ENCODE results near the gene TRMT61A. TPM values are rescaled to one million over a fixed set of nuclear protein-coding genes. Genes with fewer than 3 reads are reported as not detected.

Gene TRMT61A
- total RNA-seq, 2 donors from 2014 or later: 4.4 to 7.4 TPM

DNA sequence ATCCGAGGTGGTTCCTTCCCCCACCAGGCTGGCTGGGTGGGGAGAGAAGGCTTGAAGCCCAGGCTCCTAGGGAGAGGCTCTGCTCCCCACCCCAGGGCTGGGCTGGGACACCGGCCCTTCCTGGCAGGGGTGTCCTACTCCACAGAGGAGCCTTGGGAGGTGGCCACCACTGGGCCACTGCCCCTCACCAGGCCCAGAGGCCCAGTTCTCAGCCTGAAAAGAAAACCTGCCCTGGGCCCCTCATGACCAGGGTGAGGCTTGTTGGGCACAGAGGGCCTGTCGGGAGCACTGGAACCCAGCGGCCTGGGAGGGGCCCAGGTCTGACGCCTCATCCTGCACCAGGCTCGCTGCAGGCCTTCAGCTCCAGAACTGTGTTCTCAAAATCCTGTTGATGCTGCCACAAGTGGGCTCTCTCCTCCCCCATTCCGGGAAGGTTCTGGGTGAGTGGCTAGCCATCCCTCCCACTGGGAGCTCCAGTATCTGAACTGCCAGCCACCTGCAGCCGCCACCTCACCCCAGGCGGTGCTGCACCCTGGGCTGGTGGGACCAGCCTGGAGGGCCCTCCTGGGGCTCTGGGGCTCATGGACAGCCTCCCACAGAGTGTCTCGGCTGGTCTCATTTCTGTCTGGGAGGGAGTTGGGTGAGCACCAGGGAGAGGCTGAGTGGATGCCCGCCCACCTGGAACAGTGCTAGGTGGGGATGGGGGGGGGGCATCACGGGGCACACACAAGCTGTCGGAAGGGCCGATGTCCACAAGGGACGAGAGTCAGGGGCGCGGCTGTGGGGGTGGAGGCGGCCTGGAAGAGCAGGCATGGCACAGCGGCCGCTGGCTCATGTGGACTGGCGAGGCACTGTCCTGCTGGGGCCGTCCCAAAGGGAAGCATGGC, 21.7 kb downstream of the TRMT61A start:
- Histone ChIP-seq H3K27ac (peak overlapping the region; percentile 90 to 98), H3K27me3 (no peaks in the 10 kb centered on the region), H3K9me3 (no peaks in the 10 kb centered on the region), H3K4me1 (peaks cover 0 to 61% of the 10 kb centered on the region in 2 donors), H3K4me3 (peak overlapping the region; percentile 17 to 42), H3K36me3 (no peaks in the 10 kb centered on the region)
- TF ChIP-seq, protein P1, sequence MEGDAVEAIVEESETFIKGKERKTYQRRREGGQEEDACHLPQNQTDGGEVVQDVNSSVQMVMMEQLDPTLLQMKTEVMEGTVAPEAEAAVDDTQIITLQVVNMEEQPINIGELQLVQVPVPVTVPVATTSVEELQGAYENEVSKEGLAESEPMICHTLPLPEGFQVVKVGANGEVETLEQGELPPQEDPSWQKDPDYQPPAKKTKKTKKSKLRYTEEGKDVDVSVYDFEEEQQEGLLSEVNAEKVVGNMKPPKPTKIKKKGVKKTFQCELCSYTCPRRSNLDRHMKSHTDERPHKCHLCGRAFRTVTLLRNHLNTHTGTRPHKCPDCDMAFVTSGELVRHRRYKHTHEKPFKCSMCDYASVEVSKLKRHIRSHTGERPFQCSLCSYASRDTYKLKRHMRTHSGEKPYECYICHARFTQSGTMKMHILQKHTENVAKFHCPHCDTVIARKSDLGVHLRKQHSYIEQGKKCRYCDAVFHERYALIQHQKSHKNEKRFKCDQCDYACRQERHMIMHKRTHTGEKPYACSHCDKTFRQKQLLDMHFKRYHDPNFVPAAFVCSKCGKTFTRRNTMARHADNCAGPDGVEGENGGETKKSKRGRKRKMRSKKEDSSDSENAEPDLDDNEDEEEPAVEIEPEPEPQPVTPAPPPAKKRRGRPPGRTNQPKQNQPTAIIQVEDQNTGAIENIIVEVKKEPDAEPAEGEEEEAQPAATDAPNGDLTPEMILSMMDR (IDR thresholded peaks at IDR 0.05): no peak
- DNase-seq (ENCODE audit: low spot score): no peak

DNA sequence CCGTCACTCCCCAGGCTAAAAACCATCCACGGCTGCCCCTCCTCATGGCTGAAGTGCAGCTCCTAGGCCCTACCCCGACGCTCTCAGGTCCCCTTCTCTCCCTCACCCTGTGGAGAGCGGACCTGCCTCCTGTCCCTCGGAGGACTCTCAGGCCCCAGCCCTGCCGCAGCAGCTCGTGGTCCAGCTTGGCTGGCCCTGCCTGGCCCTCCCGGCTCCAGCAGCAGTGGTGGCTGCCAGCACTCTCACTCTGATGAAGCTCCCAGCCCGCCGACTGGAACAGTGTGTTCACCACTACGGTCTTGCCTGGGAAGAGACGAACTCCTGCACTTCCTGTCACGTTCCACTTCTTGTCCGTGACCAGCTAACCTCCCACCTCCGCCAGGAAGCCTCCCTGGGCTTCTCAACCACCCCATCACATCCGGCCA, 22.4 kb downstream of the TRMT61A start:
- Histone ChIP-seq H3K9me3 (no peaks in the 10 kb centered on the region), H3K27ac (peak overlapping the region; percentile 90 to 98), H3K36me3 (no peaks in the 10 kb centered on the region), H3K27me3 (no peaks in the 10 kb centered on the region), H3K4me3 (peak overlapping the region; percentile 17 to 42), H3K4me1 (peaks cover 0 to 62% of the 10 kb centered on the region in 2 donors)
- TF ChIP-seq, protein P1 (IDR thresholded peaks at IDR 0.05): no peak
- DNase-seq (ENCODE audit: low spot score): peak; percentile 92

DNA sequence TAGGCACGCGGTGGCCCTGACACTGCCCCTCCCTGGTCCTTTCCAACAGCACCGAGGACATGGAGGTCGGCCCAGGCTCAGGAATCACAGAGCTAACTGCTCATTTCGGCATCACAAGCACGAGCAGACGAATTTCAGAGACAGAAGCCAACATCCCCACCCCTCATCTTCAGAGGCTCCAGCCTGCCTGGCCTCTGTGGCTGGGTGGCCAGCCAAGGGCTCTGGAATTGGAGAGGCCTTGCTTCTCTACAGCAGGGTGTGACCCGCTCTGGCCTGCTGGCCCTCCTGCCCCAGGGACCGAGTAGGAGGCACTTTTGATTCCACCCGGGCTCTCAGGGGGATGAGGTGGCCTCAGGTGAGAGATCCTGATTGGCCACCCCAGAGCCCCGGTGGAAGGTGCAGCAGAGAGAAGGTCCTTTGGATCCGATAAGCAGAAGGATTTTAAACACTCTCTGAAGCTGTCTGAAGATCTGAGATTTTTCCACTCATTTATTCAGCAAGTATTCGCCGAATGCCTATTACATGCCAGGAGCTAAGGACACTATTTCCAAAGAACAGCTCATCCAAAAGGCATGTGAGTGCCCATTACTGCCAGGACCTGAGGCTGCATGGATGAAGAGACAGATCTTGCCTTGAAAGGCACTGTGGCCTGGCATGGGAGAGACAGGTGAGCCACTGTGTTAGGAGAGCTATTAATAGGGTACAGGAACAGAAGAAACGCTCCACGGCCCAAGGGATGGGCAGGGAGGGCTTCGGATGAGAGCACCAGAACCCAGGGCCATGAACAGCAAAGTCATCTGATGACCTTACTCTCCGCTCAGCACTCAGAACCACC, 23.2 kb downstream of the TRMT61A start:
- Histone ChIP-seq H3K27me3 (no peaks in the 10 kb centered on the region), H3K27ac (peak overlapping the region; percentile 90 to 98), H3K4me3 (peak overlapping the region in 1 of 2 donors; percentile 42), H3K36me3 (no peaks in the 10 kb centered on the region), H3K9me3 (no peaks in the 10 kb centered on the region), H3K4me1 (peaks cover 0 to 61% of the 10 kb centered on the region in 2 donors)
- peak; percentile 86 for DNase-seq (ENCODE audit: low spot score)
- TF ChIP-seq, protein P1 (IDR thresholded peaks at IDR 0.05): no peak

DNA sequence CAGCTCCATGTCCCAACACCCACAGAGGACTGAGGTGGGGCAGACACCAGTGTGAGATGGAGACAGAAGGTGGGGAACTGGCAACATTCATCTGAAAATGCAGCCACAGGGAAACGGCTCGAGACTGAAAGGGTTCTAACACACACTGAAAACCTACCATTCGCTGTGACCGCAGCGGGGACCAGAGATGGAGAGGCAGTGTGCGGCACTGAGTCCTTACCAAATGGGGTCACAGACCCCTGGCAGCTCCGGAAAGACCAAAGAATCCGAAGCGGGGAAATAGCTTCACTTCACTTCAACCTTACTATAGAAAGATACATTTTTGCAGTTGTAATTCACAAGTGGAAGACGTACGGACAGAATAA, 23.8 kb downstream of the TRMT61A start:
- H3K4me3 ChIP-seq: peak overlapping the region in 1 of 2 donors; percentile 14
- no peak for DNase-seq (ENCODE audit: low spot score)
- H3K27ac ChIP-seq: peak overlapping the region; percentile 90 to 98
- peaks cover 0 to 67% of the 10 kb centered on the region in 2 donors for H3K4me1 ChIP-seq
- no peaks in the 10 kb centered on the region for H3K36me3 ChIP-seq
- H3K27me3 ChIP-seq: no peaks in the 10 kb centered on the region
- TF ChIP-seq, protein P1 (IDR thresholded peaks at IDR 0.05): no peak
- H3K9me3 ChIP-seq: no peaks in the 10 kb centered on the region

DNA sequence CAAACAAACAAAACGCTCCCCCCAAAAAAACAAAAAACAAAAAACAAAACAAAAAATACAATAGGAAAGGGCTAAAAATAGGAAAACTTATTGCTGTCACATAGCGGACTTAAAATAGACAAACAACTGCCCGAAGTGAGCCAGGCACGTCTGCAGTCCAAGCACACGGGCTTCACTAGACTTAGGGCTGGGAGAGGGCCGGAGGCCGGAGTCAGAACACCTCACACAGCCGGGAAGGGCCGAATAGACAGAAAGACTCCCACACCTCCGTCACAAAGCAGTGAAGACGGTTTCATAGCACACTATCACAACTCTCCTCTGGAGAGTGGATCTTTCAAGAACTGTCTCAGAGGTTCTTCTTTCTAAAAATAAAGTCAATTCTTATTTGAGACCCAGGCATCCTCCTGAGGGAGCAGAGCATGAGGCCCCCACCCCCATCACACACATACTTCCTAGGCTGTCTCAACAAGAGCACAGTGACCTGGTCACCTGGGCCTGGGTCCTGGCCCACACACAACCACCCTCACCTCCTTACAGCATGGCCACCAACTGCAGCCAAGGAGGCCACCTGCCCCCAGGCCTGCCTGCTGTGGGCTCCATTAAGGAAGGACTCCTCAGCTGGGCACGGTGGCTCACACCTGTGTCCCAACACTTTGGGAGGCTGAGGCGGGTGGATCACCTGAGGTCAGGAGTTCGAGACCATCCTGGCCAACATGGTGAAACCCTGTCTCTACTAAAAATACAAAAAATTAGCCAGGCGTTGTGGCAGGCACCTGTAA, 26.8 kb downstream of the TRMT61A start:
- Histone ChIP-seq H3K4me1 (peaks cover 0 to 75% of the 10 kb centered on the region in 2 donors), H3K4me3 (no peak overlapping the region), H3K9me3 (no peaks in the 10 kb centered on the region), H3K27ac (peak overlapping the region; percentile 90 to 98), H3K27me3 (no peaks in the 10 kb centered on the region), H3K36me3 (peaks cover 14% of the 10 kb centered on the region)
- TF ChIP-seq, protein P1 (IDR thresholded peaks at IDR 0.05): no peak
- DNase-seq (ENCODE audit: low spot score): no peak

Data from right atrium auricular region (tissue), 2 donors.